Retinal pigment epithelial cell (primary cell): ENCODE results near the gene SLC24A3.

ENCODE experiments used
- DNase-seq: peaks from one replicate; pipeline ENCODE4 v3.0.0-alpha.2; 2010; ENCODE audit warnings: low read depth
- H3K4me3 ChIP-seq: 2 replicates; pipeline ENCODE4 v1.5.1; 2011; ENCODE audit warnings: mild to moderate bottlenecking, low read length, control low read depth, moderate library complexity
- CTCF ChIP-seq: conservative IDR thresholded peaks from 2 replicates; pipeline ENCODE4 v1.5.1; 2011; ENCODE audit warnings: low read depth, low read length, control low read depth, inconsistent platforms

The SLC24A3 gene

GRCh38 chr20:19714579-19714840 is 502.1 kb downstream of the SLC24A3 start:
- no peak for DNase-seq
- no peak overlapping the region for H3K4me3 ChIP-seq
- no peak for TF ChIP-seq CTCF

- H3K4me3 ChIP-seq: no peak overlapping the region
- no peak for DNase-seq
- TF ChIP-seq CTCF: no peak
Observed at GRCh38 chr20:19715986-19716385, 503.5 kb downstream of the SLC24A3 start.

- no peak overlapping the region for H3K4me3 ChIP-seq
- TF ChIP-seq CTCF: no peak
- DNase-seq: no peak
Observed at GRCh38 chr20:19718880-19719279, 506.4 kb downstream of the SLC24A3 start.

GRCh38 chr20:19720991-19721390 is 508.5 kb downstream of the SLC24A3 start:
- no peak overlapping the region for H3K4me3 ChIP-seq
- TF ChIP-seq CTCF: no peak
- no peak for DNase-seq

- H3K4me3 ChIP-seq: no peak overlapping the region
- TF ChIP-seq CTCF: no peak
- DNase-seq: no peak
Observed at GRCh38 chr20:19723051-19723450, 510.6 kb downstream of the SLC24A3 start.

- DNase-seq: no peak
- H3K4me3 ChIP-seq: no peak overlapping the region
- TF ChIP-seq CTCF: no peak
Observed at GRCh38 chr20:19723813-19724430, 511.5 kb downstream of the SLC24A3 start.

GRCh38 chr20:19725373-19725772 is 512.9 kb downstream of the SLC24A3 start:
- no peak overlapping the region for H3K4me3 ChIP-seq
- no peak for DNase-seq
- no peak for TF ChIP-seq CTCF
